GM19463 (cell line): Measurements from ENCODE around the gene TUBGCP2.

ENCODE experiments used
- ATAC-seq: cut with Tn5 transposase; IDR thresholded peaks from one replicate; pipeline ENCODE4 v1.9.1; 2021; ENCODE audit warnings: mild to moderate bottlenecking, moderate library complexity; ENCODE audit not compliant: unreplicated experiment

Gene TUBGCP2

DNA sequence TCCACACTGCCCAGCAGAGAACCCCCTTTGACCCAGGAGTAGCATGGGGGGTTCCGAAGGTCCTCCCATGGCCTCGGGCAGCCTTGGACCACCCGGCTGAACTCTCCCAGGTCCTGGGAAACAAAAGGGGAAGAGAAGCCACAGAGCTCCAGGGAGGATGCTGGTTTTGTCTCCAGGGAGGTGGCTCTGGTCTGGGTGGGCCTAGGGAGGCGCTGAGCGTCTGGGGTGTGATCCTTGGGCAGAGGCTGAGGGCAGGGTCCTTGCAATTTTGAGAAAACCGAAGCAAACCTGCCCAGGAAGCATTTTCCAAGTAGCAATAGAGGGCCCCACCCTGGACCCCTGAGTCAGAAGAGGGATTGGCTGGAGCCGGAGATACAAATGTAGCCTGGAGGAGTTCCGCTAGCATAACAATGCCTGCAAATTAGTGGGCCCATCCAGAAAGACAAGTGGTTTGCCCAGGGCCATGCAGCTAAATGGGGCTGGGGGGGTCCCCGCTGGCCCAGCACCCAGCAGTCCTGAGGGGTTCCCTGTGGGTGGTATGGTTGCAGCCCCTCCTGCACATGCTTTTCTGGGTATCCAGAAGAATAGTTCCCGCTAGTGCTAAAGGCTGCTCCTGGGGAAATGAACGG lies 76.6 kb downstream of the TUBGCP2 start:
- no peak for ATAC-seq

DNA sequence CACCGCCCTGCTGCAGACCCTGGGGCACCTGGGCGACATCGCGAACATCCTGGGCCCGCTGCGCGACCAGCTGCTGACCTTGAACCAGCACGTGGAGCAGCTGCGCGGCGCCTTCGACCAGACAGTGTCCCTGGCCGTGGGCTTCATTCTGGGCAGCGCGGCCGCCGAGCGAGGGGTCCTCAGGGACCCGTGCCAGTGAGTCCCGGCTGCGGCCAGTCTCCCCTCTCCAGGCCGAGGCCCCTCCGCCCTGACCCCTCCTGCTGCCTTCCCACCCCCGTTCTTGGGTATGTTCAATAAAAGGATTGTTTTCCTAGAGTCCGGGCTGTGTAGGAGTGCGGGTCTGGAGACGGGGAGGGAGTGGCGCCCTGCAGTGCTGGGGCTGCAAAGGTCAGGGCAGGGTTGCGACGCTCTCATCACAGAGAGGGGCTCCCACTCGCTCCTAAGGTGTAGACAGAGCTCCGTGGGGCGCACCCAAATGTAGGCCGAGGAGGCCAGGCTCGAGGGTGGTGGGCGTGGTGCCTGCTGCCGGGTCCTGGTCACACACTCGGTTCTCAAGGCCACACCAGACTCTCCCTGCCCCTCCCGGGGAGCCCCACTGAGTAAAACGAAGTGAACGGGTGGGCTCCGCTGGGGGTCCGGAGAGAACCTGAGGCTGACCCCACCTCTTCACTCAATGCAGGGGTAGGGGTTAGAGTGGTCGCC lies 77.3 kb downstream of the TUBGCP2 start:
- no peak for ATAC-seq

DNA sequence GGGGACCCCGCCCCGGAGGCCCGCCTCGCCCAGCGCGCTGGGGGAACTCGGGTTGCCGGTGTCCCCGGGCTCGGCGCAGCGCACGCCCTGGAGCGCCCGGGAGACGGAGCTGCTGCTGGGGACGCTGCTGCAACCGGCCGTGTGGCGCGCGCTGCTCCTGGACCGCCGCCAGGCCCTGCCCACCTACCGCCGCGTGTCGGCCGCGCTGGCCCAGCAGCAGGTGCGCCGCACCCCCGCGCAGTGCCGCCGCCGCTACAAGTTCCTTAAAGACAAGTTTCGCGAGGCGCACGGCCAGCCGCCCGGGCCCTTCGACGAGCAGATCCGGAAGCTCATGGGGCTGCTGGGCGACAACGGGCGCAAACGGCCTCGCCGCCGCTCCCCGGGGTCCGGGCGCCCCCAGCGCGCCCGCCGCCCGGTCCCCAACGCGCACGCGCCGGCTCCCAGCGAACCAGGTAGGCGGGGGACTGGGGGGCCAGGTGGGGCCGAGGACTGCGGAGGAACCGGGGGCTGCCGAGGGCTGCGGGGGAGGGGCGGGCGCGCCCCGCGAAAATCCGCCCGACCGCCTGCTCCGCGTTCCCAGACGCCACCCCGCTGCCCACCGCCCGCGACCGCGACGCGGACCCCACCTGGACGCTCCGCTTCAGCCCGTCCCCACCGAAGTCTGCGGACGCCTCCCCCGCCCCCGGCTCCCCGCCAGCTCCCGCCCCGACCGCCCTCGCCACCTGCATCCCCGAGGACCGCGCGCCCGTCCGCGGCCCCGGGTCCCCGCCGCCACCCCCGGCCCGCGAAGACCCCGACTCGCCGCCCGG lies 78.1 kb downstream of the TUBGCP2 start:
- no peak for ATAC-seq

- no peak for ATAC-seq
These were observed 78.7 kb downstream of the TUBGCP2 start, which contains the start of gene UTF1 for GRCh38 chr10:133230044-133230361. Gene UTF1 (plus strand): TSS chr10:133230217. CDS start chr10:133230289, 72 bp downstream.

- no peak for ATAC-seq
These were observed 79.2 kb downstream of the TUBGCP2 start for GRCh38 chr10:133229265-133230043.
